SU-DHL-6 (cell line): ENCODE data around the gene PFN1.

ENCODE experiments used
- H2AFZ ChIP-seq: fragments of 200-600 bp; sonication (generic); 2 replicates; pipeline ENCODE4 v1.6.1; 2014; ENCODE audit warnings: low read depth, mild to moderate bottlenecking, moderate library complexity, mixed read lengths, antibody characterized with exemption, low read length; ENCODE audit not compliant: severe bottlenecking
- H3F3A ChIP-seq: fragments of 200-600 bp; shearing (Covaris generic); 2 replicates; pipeline ENCODE4 v1.6.0; 2016; ENCODE audit warnings: antibody characterized with exemption, mild to moderate bottlenecking; ENCODE audit not compliant: insufficient read depth
- H3K27ac ChIP-seq: fragments of 200-600 bp; sonication (generic); 2 replicates; pipeline ENCODE4 v1.5.1; 2016; ENCODE audit warnings: low read depth, mild to moderate bottlenecking, low read length, moderate library complexity, mixed read lengths
- H3K27me3 ChIP-seq: fragments of 200-600 bp; sonication (generic), shearing (Covaris generic); 2 replicates; pipeline ENCODE4 v1.6.0; 2014; ENCODE audit warnings: mild to moderate bottlenecking, low read length
- H3K36me3 ChIP-seq: fragments of 200-600 bp; sonication (generic); 2 replicates; pipeline ENCODE4 v1.6.1; 2014; ENCODE audit warnings: mild to moderate bottlenecking, low read length, mixed read lengths
- H3K4me2 ChIP-seq: fragments of 300-600, 200-600 bp; shearing (Covaris generic), sonication (generic); 2 replicates; pipeline ENCODE4 v1.6.0; 2014; ENCODE audit warnings: low read length, low read depth, mild to moderate bottlenecking; ENCODE audit not compliant: poor library complexity, severe bottlenecking
- H3K4me3 ChIP-seq: fragments of 200-600 bp; sonication (generic); 2 replicates; pipeline ENCODE4 v1.5.1; 2014; ENCODE audit warnings: antibody characterized with exemption, low read length, mild to moderate bottlenecking, mixed read lengths; ENCODE audit not compliant: insufficient read depth, poor library complexity, severe bottlenecking
- H3K79me2 ChIP-seq: fragments of 200-600 bp; sonication (generic); 2 replicates; pipeline ENCODE4 v1.6.1; 2014; ENCODE audit warnings: mild to moderate bottlenecking, low read length, moderate library complexity; ENCODE audit not compliant: insufficient read depth
- H3K9ac ChIP-seq: fragments of 200-600 bp; sonication (generic); 2 replicates; pipeline ENCODE4 v1.7.0; 2014; ENCODE audit warnings: mild to moderate bottlenecking, low read length
- H3K9me2 ChIP-seq: fragments of 200-600 bp; sonication (generic); replicated peaks from 2 replicates; pipeline ENCODE4 v1.6.1; 2014; ENCODE audit warnings: low read length; ENCODE audit not compliant: insufficient read depth
- H3K9me3 ChIP-seq: fragments of 200-600 bp; sonication (generic); 2 replicates; pipeline ENCODE4 v1.6.1; 2014; ENCODE audit warnings: low read length, mixed read lengths; ENCODE audit not compliant: insufficient read depth
- H4K20me1 ChIP-seq: fragments of 200-600 bp; sonication (generic); 2 replicates; pipeline ENCODE4 v1.6.1; 2014; ENCODE audit warnings: low read depth, mild to moderate bottlenecking, antibody characterized with exemption, low read length, moderate library complexity, mixed read lengths
- CTCF ChIP-seq: fragments of 200-600 bp; sonication (generic); IDR thresholded peaks from one replicate; pipeline ENCODE4 v1.5.1; 2017; ENCODE audit warnings: antibody characterized with exemption, mild to moderate bottlenecking, low read length, moderate library complexity; ENCODE audit not compliant: insufficient read depth, poor library complexity, severe bottlenecking
- EZH2phosphoT487 ChIP-seq: fragments of 200-600 bp; sonication (generic), shearing (Covaris generic); conservative IDR thresholded peaks from 2 replicates; pipeline ENCODE4 v1.6.1; 2018; ENCODE audit warnings: mild to moderate bottlenecking, antibody characterized with exemption, low read length, moderate library complexity, mixed read lengths

Gene PFN1

GRCh38 chr17:4950746-4951204 is 2.4 kb upstream of the PFN1 start, which contains the start of gene ENO3:
ENO3 (plus strand) TSS chr17:4951119; CDS start chr17:4951830, 711 bp downstream.
- no peaks in the 10 kb centered on the region for H3K9me3 ChIP-seq
- TF ChIP-seq EZH2phosphoT487 (no peak), CTCF (no peak)
- H3K4me3 ChIP-seq, result peak within 1 kb of the TSS; percentile 100
- peaks cover 3% of the 10 kb centered on the region; the same call in 1 of the 2 replicates for H4K20me1 ChIP-seq
- peaks cover 11% of the 10 kb centered on the region; the same call in 1 of the 2 replicates for H3K36me3 ChIP-seq
- H3K9ac ChIP-seq, result peak within 1 kb of the TSS; percentile 100
- peaks cover 24% of the 10 kb centered on the region for H3K79me2 ChIP-seq
- peak within 1 kb of the TSS; percentile 98 for H3K4me2 ChIP-seq
- H3K27me3 ChIP-seq, result no peaks in the 10 kb centered on the region
- peaks cover 31% of the 10 kb centered on the region for H3F3A ChIP-seq
- no peaks in the 10 kb centered on the region for H3K9me2 ChIP-seq
- peak within 1 kb of the TSS; percentile 21 for H2AFZ ChIP-seq
- peak within 1 kb of the TSS; percentile 100 for H3K27ac ChIP-seq

DNA sequence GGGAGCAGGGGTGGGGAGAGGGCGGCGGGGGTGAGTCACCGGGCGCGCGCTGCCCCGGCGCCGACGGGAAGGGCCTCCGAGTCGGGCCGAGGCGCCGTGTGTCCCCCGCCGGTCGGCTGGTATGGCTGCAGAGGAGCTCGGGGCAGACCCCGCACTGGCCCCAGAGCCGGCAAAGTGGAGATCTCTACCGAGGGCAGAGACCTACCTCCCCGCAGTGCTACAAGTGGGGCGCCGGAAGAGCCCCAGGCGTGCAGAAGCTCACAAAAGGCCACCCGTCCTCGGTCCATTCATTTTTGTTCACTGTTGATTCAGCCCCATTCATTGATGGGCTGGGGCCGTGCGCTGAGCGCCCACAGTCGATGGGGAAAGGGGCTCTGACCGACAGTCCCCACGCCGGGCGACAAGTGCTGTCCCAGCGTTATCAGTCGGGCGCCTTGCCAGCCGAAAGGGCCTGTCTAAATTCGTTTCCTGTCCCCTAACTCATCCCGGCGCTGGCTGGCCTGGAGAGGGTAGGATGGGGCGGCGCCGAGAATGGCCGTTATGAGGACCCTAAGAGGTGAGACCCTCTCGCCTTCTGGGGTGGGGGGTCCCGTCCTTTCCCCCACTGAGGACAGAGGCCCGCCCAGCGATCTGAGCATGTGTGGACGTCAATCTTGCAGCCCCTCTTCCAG is 1.9 kb upstream of the PFN1 start:
- Histone ChIP-seq H3K9ac (peak overlapping the region; percentile 100), H2AFZ (peak overlapping the region; percentile 21), H4K20me1 (peaks cover 3% of the 10 kb centered on the region; the same call in 1 of the 2 replicates), H3F3A (peaks cover 36% of the 10 kb centered on the region), H3K9me2 (no peaks in the 10 kb centered on the region), H3K27ac (peak overlapping the region; percentile 100), H3K4me2 (peak overlapping the region; percentile 98), H3K36me3 (peaks cover 11% of the 10 kb centered on the region; the same call in 1 of the 2 replicates), H3K27me3 (no peaks in the 10 kb centered on the region), H3K4me3 (peak overlapping the region; percentile 100), H3K79me2 (peaks cover 30% of the 10 kb centered on the region), H3K9me3 (no peaks in the 10 kb centered on the region)
- TF ChIP-seq CTCF (no peak), EZH2phosphoT487 (no peak)

DNA sequence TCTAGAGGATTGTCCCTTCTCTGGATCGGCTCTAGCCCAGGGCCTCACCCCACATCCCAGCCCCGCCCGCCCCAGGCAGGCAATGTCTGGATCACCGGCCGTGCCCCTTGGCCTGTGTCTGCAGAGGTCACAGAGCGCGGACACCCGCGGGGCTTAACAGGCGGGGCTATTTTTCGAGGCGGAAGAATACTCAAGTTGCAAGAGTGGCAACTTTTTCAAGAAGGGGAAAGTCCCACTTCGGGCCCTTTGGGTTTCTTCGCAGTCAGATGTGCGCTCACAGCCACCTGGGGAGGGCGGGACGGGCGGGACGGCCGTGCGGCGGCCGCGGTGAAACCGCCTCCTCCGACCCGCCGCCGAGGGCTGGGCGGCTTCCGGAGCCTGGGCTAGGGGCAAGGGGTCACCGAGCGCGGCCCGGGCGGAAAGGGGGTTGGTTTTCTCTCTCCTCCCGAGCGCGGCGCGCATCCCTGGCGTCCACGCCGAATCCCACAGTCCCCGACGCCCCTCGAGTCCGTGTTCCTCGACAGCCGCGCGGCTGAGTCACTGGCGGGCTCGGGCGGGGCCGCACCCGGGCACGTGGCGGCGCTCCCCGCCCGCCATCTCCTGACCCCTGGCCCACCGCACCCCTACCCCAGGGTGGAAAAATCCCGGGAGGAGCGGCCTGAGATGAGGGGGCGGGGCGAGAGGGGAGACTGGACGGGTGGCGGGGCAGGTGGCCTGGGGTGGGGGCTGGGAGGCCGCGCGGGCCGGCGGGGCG is 1.2 kb upstream of the PFN1 start:
- peaks cover 31% of the 10 kb centered on the region for H3K79me2 ChIP-seq

More for the DNA sequence above, 1.2 kb upstream of the PFN1 start:
- TF ChIP-seq CTCF (no peak), EZH2phosphoT487 (no peak)
- peak overlapping the region; percentile 100 for H3K9ac ChIP-seq
- H3K36me3 ChIP-seq, result peaks cover 11% of the 10 kb centered on the region; the same call in 1 of the 2 replicates
- H2AFZ ChIP-seq, result peak overlapping the region; percentile 63
- no peaks in the 10 kb centered on the region for H3K27me3 ChIP-seq
- H4K20me1 ChIP-seq, result peaks cover 3% of the 10 kb centered on the region; the same call in 1 of the 2 replicates
- H3K27ac ChIP-seq, result peak overlapping the region; percentile 100
- H3F3A ChIP-seq, result peaks cover 44% of the 10 kb centered on the region
- H3K9me2 ChIP-seq, result no peaks in the 10 kb centered on the region
- H3K4me2 ChIP-seq, result peak overlapping the region; percentile 98
- H3K9me3 ChIP-seq, result no peaks in the 10 kb centered on the region
- peak overlapping the region; percentile 100 for H3K4me3 ChIP-seq
